GM23248 (cell line): ENCODE data around the gene PKHD1.

Source experiments
- EZH2 ChIP-seq: fragments of 200-600 bp; sonication (generic); IDR thresholded peaks from 2 replicates; pipeline ENCODE4 v1.6.1; 2018; ENCODE audit warnings: antibody characterized with exemption, mild to moderate bottlenecking; ENCODE audit not compliant: insufficient read depth, poor library complexity, severe bottlenecking
- EZH2phosphoT487 ChIP-seq: fragments of 200-600 bp; sonication (generic); IDR thresholded peaks from 2 replicates; pipeline ENCODE4 v1.6.1; 2018; ENCODE audit warnings: antibody characterized with exemption, moderate library complexity, mild to moderate bottlenecking, low read depth; ENCODE audit not compliant: insufficient read depth

GRCh38 chr6:51936531-51937290 is 150.7 kb downstream of the PKHD1 start:
- TF ChIP-seq EZH2phosphoT487 (no peak), EZH2 (no peak)
